Inferior parietal cortex (tissue), 1 donor: Measurements from ENCODE around the gene SLC6A13.
"Not testable (repeated sequence)": the region's sequence is repeated elsewhere in the genome, so short reads cannot be mapped to it uniquely, and the experiment has no call there.

Source experiments
- DNase-seq: peaks from one replicate; pipeline ENCODE4 v3.0.0-alpha.2; 2016; ENCODE audit errors: extremely low spot score

The SLC6A13 gene

GRCh38 chr12:264269-264668 lies 1.6 kb upstream of the SLC6A13 start:
- DNase-seq: no peak

GRCh38 chr12:263574-263973 lies 938 bp upstream of the SLC6A13 start:
- no peak for DNase-seq

- no peak for DNase-seq
Measured at GRCh38 chr12:262113-262512, 523 bp downstream of the SLC6A13 start.

GRCh38 chr12:257521-258321 lies 4.9 kb downstream of the SLC6A13 start:
- no peak for DNase-seq

- DNase-seq: no peak
Measured at GRCh38 chr12:256958-257357, 5.7 kb downstream of the SLC6A13 start.

GRCh38 chr12:256225-256624 lies 6.4 kb downstream of the SLC6A13 start:
- peak; percentile 13 for DNase-seq

- no peak for DNase-seq
Measured at GRCh38 chr12:254912-255311, 7.7 kb downstream of the SLC6A13 start.

- DNase-seq: no peak
Measured at GRCh38 chr12:254039-254438, 8.6 kb downstream of the SLC6A13 start.

- no peak for DNase-seq
Measured at GRCh38 chr12:253116-253831, 9.4 kb downstream of the SLC6A13 start.

- no peak for DNase-seq
Measured at GRCh38 chr12:252636-253035, 10.0 kb downstream of the SLC6A13 start.

GRCh38 chr12:247271-247670 lies 15.4 kb downstream of the SLC6A13 start:
- DNase-seq: no peak

GRCh38 chr12:243381-243780 lies 19.3 kb downstream of the SLC6A13 start:
- no peak for DNase-seq

- DNase-seq: no peak
Measured at GRCh38 chr12:242496-242895, 20.1 kb downstream of the SLC6A13 start.

- no peak for DNase-seq
Measured at GRCh38 chr12:241266-241665, 21.4 kb downstream of the SLC6A13 start.

- no peak for DNase-seq
Measured at GRCh38 chr12:240566-240965, 22.1 kb downstream of the SLC6A13 start.

- DNase-seq: no peak
Measured at GRCh38 chr12:238736-239398, 23.8 kb downstream of the SLC6A13 start.

GRCh38 chr12:238116-238515 lies 24.5 kb downstream of the SLC6A13 start:
- DNase-seq: no peak

GRCh38 chr12:237026-237815 lies 25.4 kb downstream of the SLC6A13 start:
- no peak for DNase-seq

- DNase-seq: no peak
Measured at GRCh38 chr12:236445-236844, 26.2 kb downstream of the SLC6A13 start.

- DNase-seq: not testable (repeated sequence)
Measured at GRCh38 chr12:235967-236366, 26.7 kb downstream of the SLC6A13 start.

- no peak for DNase-seq
Measured at GRCh38 chr12:234891-235415, 27.7 kb downstream of the SLC6A13 start.

- DNase-seq: no peak
Measured at GRCh38 chr12:234019-234418, 28.6 kb downstream of the SLC6A13 start.
